Left lung (tissue), 10 donors: ENCODE results near the gene IL17B. TPM values are rescaled to one million over a fixed set of nuclear protein-coding genes. Genes with fewer than 3 reads are reported as not detected.

Experiments used
- ATAC-seq: fragments of 200-7000 bp; cut with Tn5 transposase; one replicate; pipeline ENCODE4 v1.9.1; 2020; ENCODE audit warnings: moderate library complexity
- DNase-seq, 4 donors: peaks; one replicate each; pipeline ENCODE4 v3.0.0-alpha.2; 2013 to 2020
- H3K27ac ChIP-seq, 2 donors: fragments of 200-600 bp; sonication (generic) in 1 of 2; one replicate each; pipeline versions ENCODE4 v1.5.0 to v1.8.0; 2020 to 2021
- H3K27me3 ChIP-seq, 2 donors: fragments of 200-600 bp; sonication (generic) in 1 of 2; one replicate each; pipeline versions ENCODE4 v1.5.0 to v1.8.0; 2020 to 2021
- H3K36me3 ChIP-seq, 2 donors: fragments of 200-600 bp; sonication (generic) in 1 of 2; one replicate each; pipeline versions ENCODE4 v1.5.0 to v1.8.0; 2020 to 2021
- H3K4me1 ChIP-seq, 2 donors: fragments of 200-600 bp; one replicate each; pipeline ENCODE4 v1.8.0; 2021
- H3K4me3 ChIP-seq, 2 donors: fragments of 200-600 bp; sonication (generic) in 1 of 2; one replicate each; pipeline versions ENCODE4 v1.5.0 to v1.8.0; 2020 to 2021; ENCODE audit warnings: mild to moderate bottlenecking in 1 of 2
- H3K9me3 ChIP-seq, 2 donors: fragments of 200-600 bp; sonication (generic) in 1 of 2; one replicate each; pipeline versions ENCODE4 v1.5.0 to v1.8.0; 2020 to 2021
- CTCF ChIP-seq, 2 donors: fragments of 200-600 bp; sonication (generic) in 1 of 2; IDR thresholded peaks; one replicate each; pipeline versions ENCODE4 v1.5.0 to v1.8.0; 2021; ENCODE audit warnings: antibody characterized with exemption in 2 of 2
- intact Hi-C, 2 donors: fragments of 100-400 bp; cut with DNase I; formaldehyde crosslinking; loops; one replicate each; pipeline versions ENCODE4 v1.11.2 to v1.14.2; 2022
- polyA plus RNA-seq, 6 donors: library from polyadenylated mRNA; unstranded; fragments of 120-200 nt; gene quantifications; one replicate each; pipeline ENCODE4 v1.2.1, GENCODE V29; 2013; ENCODE audit not compliant: insufficient read length in 6 of 6
- total RNA-seq, 2 donors: library from RNA; stranded (reverse); fragmentation: NEBNext Ultra II Directional; extraction: Animal tissue kit (Norgen Biotek cat#: 25700); gene quantifications; one replicate each; pipeline ENCODE4 v1.2.1, GENCODE V29; 2021
- donor health status: DM: no; HTN: yes; CAD: no.
- donor health status: DM: no; HTN: no; CAD: no.

IL17B gene
- total and polyA plus RNA-seq, 8 donors, result 0.42 to 1.9 (median 1.4) TPM; not detected in 1

- Histone ChIP-seq H3K4me1 (peaks cover 14 to 22% of the 10 kb centered on the region in 2 donors), H3K27ac (no peak overlapping the region), H3K4me3 (no peak overlapping the region), H3K27me3 (no peaks in the 10 kb centered on the region), H3K36me3 (no peaks in the 10 kb centered on the region), H3K9me3 (no peaks in the 10 kb centered on the region)
- DNase-seq (no peak), ATAC-seq (no peak)
- no peak for TF ChIP-seq CTCF (IDR thresholded peaks at IDR 0.05)
- intact Hi-C loops, result loop anchor here (5.0 kb wide), 2 partner anchors 51 to 181 kb away; no protein-coding TSS in a partner anchor
These were observed 2.3 kb upstream of the IL17B start for GRCh38 chr5:149381261-149381985.

GRCh38 chr5:149380466-149381121 is 1.5 kb upstream of the IL17B start:
- no peak for DNase-seq
- H3K4me3 ChIP-seq, result no peak overlapping the region
- peaks cover 14 to 22% of the 10 kb centered on the region in 2 donors for H3K4me1 ChIP-seq
- H3K27me3 ChIP-seq, result no peaks in the 10 kb centered on the region
- H3K27ac ChIP-seq, result peak overlapping the region in 1 of 2 donors; percentile 7
- no peaks in the 10 kb centered on the region for H3K9me3 ChIP-seq
- intact Hi-C loops, result loop anchor here (5.0 kb wide), 2 partner anchors 52 to 182 kb away; no protein-coding TSS in a partner anchor
- no peaks in the 10 kb centered on the region for H3K36me3 ChIP-seq
- no peak for TF ChIP-seq CTCF (IDR thresholded peaks at IDR 0.05)
- no peak for ATAC-seq

GRCh38 chr5:149379818-149380374 is 804 bp upstream of the IL17B start:
- intact Hi-C loops, result loop anchor here (5.0 kb wide), 2 partner anchors 52 to 182 kb away; no protein-coding TSS in a partner anchor
- H3K27me3 ChIP-seq, result no peaks in the 10 kb centered on the region
- no peak overlapping the region for H3K4me3 ChIP-seq
- DNase-seq (no peak), ATAC-seq (no peak)
- peaks cover 14 to 22% of the 10 kb centered on the region in 2 donors for H3K4me1 ChIP-seq
- no peak for TF ChIP-seq CTCF (IDR thresholded peaks at IDR 0.05)
- no peak overlapping the region for H3K27ac ChIP-seq
- H3K9me3 ChIP-seq, result no peaks in the 10 kb centered on the region
- no peaks in the 10 kb centered on the region for H3K36me3 ChIP-seq

- no peak for TF ChIP-seq CTCF (IDR thresholded peaks at IDR 0.05)
- peaks cover 14 to 15% of the 10 kb centered on the region in 2 donors for H3K4me1 ChIP-seq
- H3K27me3 ChIP-seq, result no peaks in the 10 kb centered on the region
- H3K27ac ChIP-seq, result no peak overlapping the region
- DNase-seq (no peak), ATAC-seq (no peak)
- H3K9me3 ChIP-seq, result no peaks in the 10 kb centered on the region
- no peak overlapping the region for H3K4me3 ChIP-seq
- intact Hi-C loops, result no loop called here
- no peaks in the 10 kb centered on the region for H3K36me3 ChIP-seq
These were observed 761 bp downstream of the IL17B start for GRCh38 chr5:149378241-149378820.
